Measurements from ENCODE around the gene GPR137B. TPM values are rescaled to one million over a fixed set of nuclear protein-coding genes. Genes with fewer than 3 reads are reported as not detected.

The GPR137B gene
- total and polyA plus RNA-seq, 4 donors: 2.2 to 8.6 (median 5.3) TPM

GRCh38 chr1:236204039-236204438 is 61.7 kb downstream of the GPR137B start:
- H3K9me3 ChIP-seq (ENCODE audit: control insufficient read depth in 4 of 4, low read length in 3 of 4): peaks cover 0 to 16% (median 3%) of the 10 kb centered on the region in 4 donors
- H3K27ac ChIP-seq (ENCODE audit: low read depth in 1 of 2, low read length in 2 of 2): no peak overlapping the region
- TF ChIP-seq ZBTB33 (IDR thresholded peaks at IDR 0.05) (no peak), RXRA (IDR thresholded peaks at IDR 0.05) (no peak), EGR1 (IDR thresholded peaks at IDR 0.05; ENCODE audit: low read depth in 2 of 2) (no peak), GABPA (IDR thresholded peaks at IDR 0.05 in 1 of 2, conservative IDR thresholded peaks at IDR 0.05 in 1 of 2) (no peak), FOXA2 (IDR thresholded peaks at IDR 0.05) (no peak), RAD21 (IDR thresholded peaks at IDR 0.05) (no peak), CTCF (IDR thresholded peaks at IDR 0.05; ENCODE audit: low read depth, low read length, missing input control) (no peak), FOXA1 (IDR thresholded peaks at IDR 0.05) (no peak)
- H3K27me3 ChIP-seq (ENCODE audit: control insufficient read depth in 4 of 4, insufficient read depth in 4 of 4, low read length in 3 of 4): no peaks in the 10 kb centered on the region
- H3K4me3 ChIP-seq (ENCODE audit: low read depth in 1 of 3, low read length in 3 of 3): no peak overlapping the region
- no peak for DNase-seq (ENCODE audit: low spot score)
- no peak overlapping the region for H3K9ac ChIP-seq (ENCODE audit: low read depth in 1 of 2, low read length in 2 of 2)
- no peaks in the 10 kb centered on the region for H3K4me1 ChIP-seq (ENCODE audit: control insufficient read depth in 4 of 4, insufficient read depth in 4 of 4, low read length in 3 of 4)
- H3K36me3 ChIP-seq (ENCODE audit: control insufficient read depth in 4 of 4, insufficient read depth in 3 of 4, low read depth in 1 of 4, low read length in 3 of 4): peaks cover 0 to 5% (median 2%) of the 10 kb centered on the region in 4 donors
- WGBS: 96% methylated on average over 1 of the region's 1 CpG

GRCh38 chr1:236204656-236205055 is 62.3 kb downstream of the GPR137B start:
- Histone ChIP-seq H3K4me1 (ENCODE audit: control insufficient read depth in 4 of 4, insufficient read depth in 4 of 4, low read length in 3 of 4) (no peaks in the 10 kb centered on the region), H3K4me3 (ENCODE audit: low read depth in 1 of 3, low read length in 3 of 3) (no peak overlapping the region), H3K27ac (ENCODE audit: low read depth in 1 of 2, low read length in 2 of 2) (no peak overlapping the region), H3K9me3 (ENCODE audit: control insufficient read depth in 4 of 4, low read length in 3 of 4) (peaks cover 0 to 16% (median 3%) of the 10 kb centered on the region in 4 donors), H3K36me3 (ENCODE audit: control insufficient read depth in 4 of 4, insufficient read depth in 3 of 4, low read depth in 1 of 4, low read length in 3 of 4) (peaks cover 0 to 5% (median 2%) of the 10 kb centered on the region in 4 donors), H3K27me3 (ENCODE audit: control insufficient read depth in 4 of 4, insufficient read depth in 4 of 4, low read length in 3 of 4) (no peaks in the 10 kb centered on the region), H3K9ac (ENCODE audit: low read depth in 1 of 2, low read length in 2 of 2) (no peak overlapping the region)
- no peak for TF ChIP-seq FOXA1 (IDR thresholded peaks at IDR 0.05)
- no peak for TF ChIP-seq FOXA2 (IDR thresholded peaks at IDR 0.05)
- no peak for TF ChIP-seq CTCF (IDR thresholded peaks at IDR 0.05; ENCODE audit: low read depth, low read length, missing input control)
- 97% methylated on average over 3 of the region's 3 CpGs for WGBS
- DNase-seq (ENCODE audit: low spot score): no peak

GRCh38 chr1:236206548-236206947 is 64.2 kb downstream of the GPR137B start:
- TF ChIP-seq HNF4G (IDR thresholded peaks at IDR 0.05) (no peak), RXRA (IDR thresholded peaks at IDR 0.05) (no peak), FOXA1 (IDR thresholded peaks at IDR 0.05) (no peak), RAD21 (IDR thresholded peaks at IDR 0.05) (no peak), HNF4A (conservative IDR thresholded peaks at IDR 0.05) (no peak), NR2F2 (IDR thresholded peaks at IDR 0.05) (no peak)
- TF ChIP-seq, protein P1, sequence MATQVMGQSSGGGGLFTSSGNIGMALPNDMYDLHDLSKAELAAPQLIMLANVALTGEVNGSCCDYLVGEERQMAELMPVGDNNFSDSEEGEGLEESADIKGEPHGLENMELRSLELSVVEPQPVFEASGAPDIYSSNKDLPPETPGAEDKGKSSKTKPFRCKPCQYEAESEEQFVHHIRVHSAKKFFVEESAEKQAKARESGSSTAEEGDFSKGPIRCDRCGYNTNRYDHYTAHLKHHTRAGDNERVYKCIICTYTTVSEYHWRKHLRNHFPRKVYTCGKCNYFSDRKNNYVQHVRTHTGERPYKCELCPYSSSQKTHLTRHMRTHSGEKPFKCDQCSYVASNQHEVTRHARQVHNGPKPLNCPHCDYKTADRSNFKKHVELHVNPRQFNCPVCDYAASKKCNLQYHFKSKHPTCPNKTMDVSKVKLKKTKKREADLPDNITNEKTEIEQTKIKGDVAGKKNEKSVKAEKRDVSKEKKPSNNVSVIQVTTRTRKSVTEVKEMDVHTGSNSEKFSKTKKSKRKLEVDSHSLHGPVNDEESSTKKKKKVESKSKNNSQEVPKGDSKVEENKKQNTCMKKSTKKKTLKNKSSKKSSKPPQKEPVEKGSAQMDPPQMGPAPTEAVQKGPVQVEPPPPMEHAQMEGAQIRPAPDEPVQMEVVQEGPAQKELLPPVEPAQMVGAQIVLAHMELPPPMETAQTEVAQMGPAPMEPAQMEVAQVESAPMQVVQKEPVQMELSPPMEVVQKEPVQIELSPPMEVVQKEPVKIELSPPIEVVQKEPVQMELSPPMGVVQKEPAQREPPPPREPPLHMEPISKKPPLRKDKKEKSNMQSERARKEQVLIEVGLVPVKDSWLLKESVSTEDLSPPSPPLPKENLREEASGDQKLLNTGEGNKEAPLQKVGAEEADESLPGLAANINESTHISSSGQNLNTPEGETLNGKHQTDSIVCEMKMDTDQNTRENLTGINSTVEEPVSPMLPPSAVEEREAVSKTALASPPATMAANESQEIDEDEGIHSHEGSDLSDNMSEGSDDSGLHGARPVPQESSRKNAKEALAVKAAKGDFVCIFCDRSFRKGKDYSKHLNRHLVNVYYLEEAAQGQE (IDR thresholded peaks at IDR 0.05): no peak
- Histone ChIP-seq H3K9me3 (ENCODE audit: control insufficient read depth in 4 of 4, low read length in 3 of 4) (peaks cover 0 to 6% (median 2%) of the 10 kb centered on the region in 4 donors), H3K36me3 (ENCODE audit: control insufficient read depth in 4 of 4, insufficient read depth in 3 of 4, low read depth in 1 of 4, low read length in 3 of 4) (peaks cover 0 to 5% (median 2%) of the 10 kb centered on the region in 4 donors), H3K4me3 (ENCODE audit: low read depth in 1 of 3, low read length in 3 of 3) (no peak overlapping the region), H3K27ac (ENCODE audit: low read depth in 1 of 2, low read length in 2 of 2) (no peak overlapping the region), H3K9ac (ENCODE audit: low read depth in 1 of 2, low read length in 2 of 2) (no peak overlapping the region), H3K4me1 (ENCODE audit: control insufficient read depth in 4 of 4, insufficient read depth in 4 of 4, low read length in 3 of 4) (no peaks in the 10 kb centered on the region), H3K27me3 (ENCODE audit: control insufficient read depth in 4 of 4, insufficient read depth in 4 of 4, low read length in 3 of 4) (no peaks in the 10 kb centered on the region)
- DNase-seq (ENCODE audit: low spot score): no peak
- 78% methylated on average over 4 of the region's 4 CpGs for WGBS
